ENCODE results near the gene CMC2.

CMC2 gene

GRCh38 chr16:80972611-80973010, 34.1 kb downstream of the CMC2 start:
- no peak for DNase-seq

GRCh38 chr16:80971819-80972218, 34.9 kb downstream of the CMC2 start:
- no peak for DNase-seq

GRCh38 chr16:80969114-80969484, 37.6 kb downstream of the CMC2 start:
- no peak for DNase-seq

GRCh38 chr16:80968386-80969113, 38.1 kb downstream of the CMC2 start:
- DNase-seq, result peak; percentile 45

DNA sequence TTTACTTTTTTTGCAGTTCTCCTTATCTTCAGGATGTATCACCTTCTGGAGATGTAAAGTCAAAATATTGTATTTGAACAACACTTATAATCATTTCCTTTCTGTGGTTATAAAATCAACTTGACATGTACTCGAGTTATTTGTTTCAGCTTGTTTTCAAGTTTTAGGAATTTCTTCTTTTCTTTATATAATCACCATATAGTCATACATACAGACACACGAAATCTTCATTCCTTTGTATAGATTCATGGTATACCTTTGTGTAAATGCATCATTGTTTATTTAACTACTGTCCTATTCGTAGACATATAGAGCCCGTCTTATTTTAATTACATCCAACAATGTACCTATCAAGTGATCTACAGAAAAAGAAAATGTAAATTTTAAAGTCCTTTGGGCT, 40.1 kb downstream of the CMC2 start:
- DNase-seq, result no peak

GRCh38 chr16:80964351-80964750, 42.3 kb downstream of the CMC2 start:
- no peak for DNase-seq

GRCh38 chr16:80962879-80963278, 43.8 kb downstream of the CMC2 start:
- DNase-seq, result no peak

GRCh38 chr16:80958284-80958683, 48.4 kb downstream of the CMC2 start:
- no peak for DNase-seq

GRCh38 chr16:80954985-80955384, 51.7 kb downstream of the CMC2 start:
- no peak for DNase-seq

DNA sequence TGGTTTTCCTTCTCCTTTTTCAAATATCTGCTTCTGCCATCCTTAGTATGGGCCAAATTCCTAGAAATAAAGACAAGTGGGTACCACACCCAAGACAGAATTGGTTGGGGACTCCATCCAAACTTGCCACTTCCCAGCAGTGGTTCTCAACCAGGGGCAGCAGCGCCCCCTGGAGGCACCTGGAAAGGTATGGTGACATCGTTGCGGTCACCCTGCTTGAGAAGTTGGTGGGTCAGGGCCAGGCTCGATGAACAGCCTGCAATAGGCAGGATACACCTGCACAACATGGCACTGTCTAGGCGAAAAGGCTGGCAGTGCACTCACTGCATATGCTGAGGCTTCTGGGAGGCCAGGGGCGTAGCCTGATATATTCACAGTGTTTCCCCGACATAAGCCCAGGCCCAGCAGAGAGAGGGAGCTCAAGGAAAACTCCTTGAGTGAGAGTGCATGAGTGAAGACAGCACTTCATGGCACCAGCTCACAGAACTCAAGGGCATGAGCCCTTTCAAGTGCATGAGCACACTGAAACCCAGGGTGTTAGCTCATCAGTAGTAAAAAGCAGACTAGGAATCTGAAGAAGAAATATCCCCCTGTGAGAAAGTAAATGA, 57.7 kb downstream of the CMC2 start:
- DNase-seq, result peak; percentile 9

GRCh38 chr16:80947708-80948625, 58.7 kb downstream of the CMC2 start:
- DNase-seq, result peak; percentile 51

DNA sequence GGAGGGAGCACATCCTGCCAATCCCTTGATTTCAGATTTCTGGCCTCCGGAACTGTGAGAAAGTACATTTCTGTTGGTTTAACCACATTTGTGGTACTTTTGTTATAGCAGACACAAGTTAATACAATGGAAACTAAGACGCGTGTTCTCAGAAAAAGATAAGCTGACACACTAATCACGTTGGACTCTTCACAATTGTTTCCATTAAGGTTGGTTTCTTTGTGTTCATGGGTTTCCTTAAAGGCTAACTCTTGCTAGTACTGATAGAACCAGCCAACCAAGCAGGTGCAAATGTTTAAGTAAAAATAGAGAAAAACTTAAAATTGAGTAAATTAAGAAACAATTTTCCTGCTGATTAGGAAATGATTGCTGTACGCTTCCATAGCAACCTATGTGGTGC, 59.4 kb downstream of the CMC2 start:
- DNase-seq, result no peak

DNA sequence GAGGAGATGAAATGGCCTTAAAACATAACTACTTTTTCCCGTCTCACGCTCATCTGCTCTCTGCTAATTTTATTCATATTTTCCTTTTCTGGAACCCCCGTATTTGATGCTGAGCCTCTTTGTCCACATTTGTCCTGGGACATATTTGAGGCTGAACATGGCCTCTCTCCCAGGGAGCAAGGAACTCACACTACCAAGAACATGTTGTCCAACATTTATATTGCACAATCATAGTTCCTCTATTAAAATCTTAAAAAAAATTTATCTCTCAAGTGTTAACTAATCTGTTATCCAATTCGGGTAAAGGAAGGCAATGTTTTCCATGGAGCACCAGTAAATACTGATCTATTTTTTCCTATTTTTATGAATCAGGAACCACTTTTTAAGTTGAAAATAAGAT, 60.2 kb downstream of the CMC2 start:
- no peak for DNase-seq

GRCh38 chr16:80940069-80940856, 66.4 kb downstream of the CMC2 start:
- no peak for DNase-seq

DNA sequence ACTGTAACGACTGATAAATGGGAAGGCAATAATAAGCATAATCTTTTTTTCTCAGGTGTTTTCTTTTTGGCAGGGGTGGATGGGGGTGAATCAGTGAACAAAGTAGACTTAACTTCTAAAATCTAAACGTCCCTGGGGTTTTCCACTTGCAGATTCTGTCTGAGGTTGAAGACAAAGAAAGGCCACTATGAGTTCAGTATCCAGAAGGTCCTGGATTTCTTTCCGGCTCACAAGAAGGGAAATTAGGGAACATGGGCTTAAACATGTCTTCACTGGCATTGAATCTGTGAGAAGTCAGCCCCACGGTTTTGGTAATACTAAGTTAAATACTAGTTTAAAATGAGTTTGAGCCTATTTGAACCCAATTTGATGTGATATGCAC, 67.8 kb downstream of the CMC2 start:
- DNase-seq, result no peak

GRCh38 chr16:80938004-80938878, 68.4 kb downstream of the CMC2 start:
- peak; percentile 94 for DNase-seq

GRCh38 chr16:80936410-80936809, 70.3 kb downstream of the CMC2 start:
- DNase-seq, result peak; percentile 46

DNA sequence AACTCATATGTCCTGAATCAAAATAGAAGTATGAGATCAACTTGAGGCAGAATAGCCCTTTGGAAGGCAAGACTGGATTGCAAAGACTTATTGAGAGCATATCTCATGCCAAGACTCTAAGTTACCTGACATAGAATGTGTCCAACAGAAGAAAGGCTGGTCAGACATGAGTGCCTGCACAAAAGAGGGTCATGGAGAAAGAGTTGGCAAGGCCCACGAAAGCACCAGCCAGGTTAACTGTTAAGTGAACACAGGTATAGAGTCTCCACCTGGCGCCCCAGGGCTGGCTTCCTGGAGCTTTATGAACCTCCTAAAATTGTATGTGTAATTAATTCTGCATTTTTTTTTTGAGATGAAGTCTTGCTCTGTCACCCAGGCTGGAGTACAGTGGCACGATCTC, 71.0 kb downstream of the CMC2 start:
- no peak for DNase-seq

DNA sequence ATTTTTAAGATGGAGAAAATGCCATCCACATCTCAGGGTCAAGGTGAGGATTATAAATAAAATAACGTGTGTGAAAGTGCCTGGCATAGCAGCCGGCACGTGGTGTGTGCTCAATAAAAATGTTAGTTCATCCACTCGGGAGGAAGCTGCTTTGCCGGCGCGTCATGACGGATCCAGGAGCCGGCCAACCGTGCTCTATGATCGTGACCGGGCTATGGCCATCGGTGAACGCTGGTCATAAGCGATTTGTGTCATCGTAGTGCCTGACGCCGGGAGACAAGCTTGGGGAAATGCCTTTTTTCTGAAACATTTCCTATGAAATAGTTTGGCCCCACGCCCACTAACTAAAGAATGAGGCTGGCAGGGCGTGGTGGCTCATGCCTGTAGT, 74.0 kb downstream of the CMC2 start:
- peak; percentile 82 for DNase-seq

DNA sequence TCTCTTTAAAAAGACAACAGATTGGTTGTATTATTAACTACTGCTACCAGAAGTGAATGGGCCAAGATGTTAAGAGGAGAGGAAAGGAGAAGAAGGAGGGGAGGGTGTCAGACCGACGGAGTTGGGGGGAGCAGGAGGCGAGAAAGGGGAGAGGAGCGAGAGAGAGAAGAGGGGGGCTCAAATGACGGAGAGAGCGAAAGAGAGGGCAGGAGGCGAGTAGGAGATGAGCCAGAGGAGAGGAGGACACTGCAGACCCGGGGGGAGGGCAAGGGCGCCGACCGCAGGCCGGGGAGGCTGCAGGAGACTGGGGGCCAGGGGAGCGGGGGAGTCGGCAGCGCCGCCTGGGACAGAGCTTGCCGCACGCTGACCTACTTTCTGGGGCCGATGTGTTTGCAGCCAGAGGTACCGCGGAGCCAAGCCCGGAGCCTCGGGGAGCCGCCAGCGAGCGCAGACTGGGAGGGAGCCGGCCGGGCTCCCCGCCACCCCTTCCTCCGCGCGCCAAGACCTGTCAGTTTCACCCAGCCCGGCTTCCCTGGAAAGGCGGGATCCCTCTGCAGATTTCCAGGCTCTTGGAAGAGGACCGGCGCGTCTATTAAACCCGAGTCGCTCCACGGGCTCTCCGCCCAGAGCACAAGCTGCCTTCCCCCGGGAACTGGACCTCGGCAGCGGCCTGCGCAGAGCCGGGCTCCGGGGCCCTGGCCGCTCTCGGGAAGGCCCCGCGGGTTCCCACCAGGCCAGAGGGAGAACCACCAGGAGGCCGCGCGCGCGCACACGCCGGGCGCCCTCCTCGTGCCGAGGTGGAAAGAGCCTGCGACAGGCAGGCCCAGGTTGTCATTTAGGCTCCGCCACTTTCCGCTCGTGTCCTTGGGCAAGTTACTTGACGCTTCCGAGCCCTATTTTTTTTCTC, 74.6 kb downstream of the CMC2 start:
- DNase-seq, result peak; percentile 39
